K562 (cell line): Measurements from ENCODE around the gene GMDS. TPM values are rescaled to one million over a fixed set of nuclear protein-coding genes. Genes with fewer than 3 reads are reported as not detected.

Experiments used
- ATAC-seq: fragments of 200-7000 bp; cut with Tn5 transposase; 3 replicates; pipeline ENCODE4 v1.9.1; 2020; ENCODE audit warnings: moderate library complexity
- BruUV-seq: library from RNA; stranded (reverse); fragments of 400-500 nt; replicated peaks from 2 replicates; lab custom pipeline; 2021; lab: Mats Ljungman, UMichigan
- CTCF ChIA-PET: fragments of 300-600 bp; formaldehyde crosslinking; extraction: SDS; loops from one replicate; lab custom pipeline; 2021; ENCODE audit warnings: low intra/inter-chr PET ratio; lab: Yijun Ruan, JAX
- POLR2A ChIA-PET: fragments of 300-600, 350-650 bp; sonication (Branson Sonifier 250); formaldehyde crosslinking; extraction: SDS; loops from one replicate; lab custom pipeline; 2021; ENCODE audit warnings: antibody characterized with exemption, inconsistent platforms; lab: Yijun Ruan, JAX
- DNase-seq, 4 experiments: peaks; one replicate each; pipeline versions ENCODE4 v3.0.0 to v3.0.0-alpha.2; 2011 to 2018; ENCODE audit warnings: low spot score in 3 of 4, mixed read lengths in 3 of 4; ENCODE audit errors: extremely low read depth in 1 of 4
- FAIRE-seq: peaks from 2 replicates; lab custom pipeline; 2011; peaks lifted over from hg19 to GRCh38; lab: Jason Lieb, UNC
- H2AFZ ChIP-seq: 2 replicates; pipeline ENCODE4 v1.6.0; 2011; ENCODE audit warnings: low read depth, low read length, control low read depth, inconsistent platforms
- H3K27ac ChIP-seq: fragments of 200-600 bp; 3 replicates; pipeline ENCODE4 v1.8.0; 2011; ENCODE audit warnings: low read depth, mild to moderate bottlenecking, control low read depth, inconsistent platforms, low read length, moderate library complexity, mixed read lengths; ENCODE audit errors: extremely low read depth
- H3K27me3 ChIP-seq, 2 experiments: fragments of 300-600 bp in 1 of 2; 2 replicates in 1 of 2; 3 replicates in 1 of 2; pipeline versions ENCODE4 v1.6.0 to v1.8.0; 2011; ENCODE audit warnings: inconsistent platforms in 2 of 2, low read length in 2 of 2, mild to moderate bottlenecking in 1 of 2, mixed read lengths in 1 of 2, moderate library complexity in 1 of 2; ENCODE audit not compliant: control insufficient read depth in 2 of 2, insufficient read depth in 2 of 2
- H3K36me3 ChIP-seq: fragments of 300-600 bp; 3 replicates; pipeline ENCODE4 v1.8.0; 2011; ENCODE audit warnings: mild to moderate bottlenecking, low read length, inconsistent platforms; ENCODE audit not compliant: control insufficient read depth, insufficient read depth
- H3K4me1 ChIP-seq, 2 experiments: fragments of 200-600 bp in 1 of 2; replicated peaks in 1 of 2; 2 replicates in 1 of 2; 3 replicates in 1 of 2; pipeline versions ENCODE4 v1.5.1 to v1.8.0; 2011; ENCODE audit warnings: inconsistent platforms in 2 of 2, low read length in 2 of 2, mild to moderate bottlenecking in 1 of 2, mixed read lengths in 1 of 2, moderate library complexity in 1 of 2; ENCODE audit not compliant: control insufficient read depth in 2 of 2, insufficient read depth in 2 of 2
- H3K4me2 ChIP-seq: 2 replicates; pipeline ENCODE4 v1.6.1; 2011; ENCODE audit warnings: low read length, control low read depth, inconsistent platforms, mixed read lengths; ENCODE audit not compliant: insufficient read depth
- H3K4me3 ChIP-seq: fragments of 200-600 bp; sonication (generic), shearing (Covaris generic); 2 replicates; pipeline ENCODE4 v1.5.1; 2016; ENCODE audit warnings: control low read depth, inconsistent platforms
- H3K79me2 ChIP-seq: fragments of 200-600 bp; 3 replicates; pipeline ENCODE4 v1.8.0; 2011; ENCODE audit warnings: low read length, inconsistent platforms; ENCODE audit not compliant: control insufficient read depth, insufficient read depth
- H3K9ac ChIP-seq, 2 experiments: 2 replicates each; pipeline versions ENCODE4 v1.6.0 to v1.6.1; 2011; ENCODE audit warnings: low read depth in 2 of 2, low read length in 2 of 2, control low read depth in 1 of 2, inconsistent platforms in 1 of 2, mild to moderate bottlenecking in 1 of 2, mixed read lengths in 1 of 2; ENCODE audit not compliant: insufficient read depth in 1 of 2
- H3K9me1 ChIP-seq: one replicate; pipeline ENCODE4 v1.6.0; 2011; ENCODE audit warnings: inconsistent platforms, mild to moderate bottlenecking, low read length, moderate library complexity; ENCODE audit not compliant: control insufficient read depth, insufficient read depth
- H3K9me3 ChIP-seq: replicated peaks from 2 replicates; pipeline ENCODE4 v1.5.1; 2011; ENCODE audit warnings: low read depth, low read length, inconsistent platforms; ENCODE audit not compliant: control insufficient read depth, insufficient read depth
- H4K20me1 ChIP-seq: replicated peaks from 2 replicates; pipeline ENCODE4 v1.6.1; 2011; ENCODE audit warnings: low read length, inconsistent platforms, mixed read lengths; ENCODE audit not compliant: control insufficient read depth, insufficient read depth
- PCBP2 ChIP-seq: fragments of 200-400 bp; formaldehyde crosslinking; IDR thresholded peaks from 2 replicates; pipeline ENCODE4 v1.6.1; 2018; ENCODE audit warnings: low read length, low read depth, mild to moderate bottlenecking, moderate library complexity; ENCODE audit not compliant: poor library complexity, severe bottlenecking
- STAT5A ChIP-seq: IDR thresholded peaks from 2 replicates; pipeline ENCODE4 v1.6.1; 2012; ENCODE audit warnings: low read length, inconsistent platforms, borderline replicate concordance
- THAP7 ChIP-seq: fragments of 250-450 bp; sonication (Bioruptor Pico); IDR thresholded peaks from 2 replicates; pipeline ENCODE4 v1.5.0; 2021
- TSC22D4 ChIP-seq: fragments of 450-650 bp; IDR thresholded peaks from 2 replicates; pipeline ENCODE4 v1.6.1; 2016; ENCODE audit warnings: missing genetic modification characterization, missing biosample characterization, control low read depth
- ZBTB26 ChIP-seq: fragments of 450-650 bp; formaldehyde crosslinking; IDR thresholded peaks from 2 replicates; pipeline ENCODE4 v1.4.0; 2022; ENCODE audit warnings: missing genetic modification characterization
- ZBTB49 ChIP-seq: sonication (generic); formaldehyde crosslinking; IDR thresholded peaks from 2 replicates; pipeline ENCODE4 v1.8.0; 2022; ENCODE audit warnings: missing genetic modification reagents, mild to moderate bottlenecking, borderline replicate concordance
- ZBTB8A ChIP-seq: fragments of 450-650 bp; IDR thresholded peaks from 2 replicates; pipeline ENCODE4 v1.6.1; 2018; ENCODE audit warnings: mild to moderate bottlenecking, moderate library complexity; ENCODE audit not compliant: partially characterized antibody
- ZNF23 ChIP-seq: fragments of 250-450 bp; sonication (Bioruptor Pico); IDR thresholded peaks from 2 replicates; pipeline ENCODE4 v1.4.0; 2020; ENCODE audit warnings: mild to moderate bottlenecking
- ZNF395 ChIP-seq: fragments of 200-800 bp; sonication (Bioruptor generic); IDR thresholded peaks from 2 replicates; pipeline ENCODE4 v1.6.1; 2017; ENCODE audit warnings: missing genetic modification characterization, missing compliant biosample characterization
- ZNF668 ChIP-seq: fragments of 250-450 bp; sonication (Bioruptor Pico); IDR thresholded peaks from 2 replicates; pipeline ENCODE4 v1.8.0; 2022; ENCODE audit warnings: mild to moderate bottlenecking, inconsistent platforms
- WGBS: fragments of 100-300 bp; shearing (Covaris generic); methylation state at CpG from one replicate; pipeline ENCODE4 v1.1.6; 2016; ENCODE audit warnings: low coverage, mixed read lengths; ENCODE audit not compliant: insufficient coverage; ENCODE audit errors: missing lambda C conversion rate; 5-methylcytosine and 5-hydroxymethylcytosine counted together
- in situ Hi-C: fragments of 300-500 bp; cut with MboI; formaldehyde crosslinking; loops from 4 replicates; pipeline ENCODE4 v1.15.0; 2018; ENCODE audit warnings: inconsistent platforms, mixed read lengths
- intact Hi-C: fragments of 100-400 bp; cut with micrococcal nuclease; formaldehyde crosslinking; loops from 2 replicates; pipeline ENCODE4 v1.14.2; 2022
- polyA plus RNA-seq, 8 experiments: library from polyadenylated mRNA; depleted of rRNA in 4 of 8; stranded (reverse) in 5 of 8; unstranded in 3 of 8; fragments of >200 nt; fragmentation: Nextera tagmentation in 2 of 8; fragmentation: Illumina TruSeq in 1 of 8; extraction: Ambion mirVana in 2 of 8; extraction: Trizol in 1 of 8; gene quantifications; 2 replicates each; pipeline versions ENCODE4 v1.2.1 to v1.2.3, GENCODE V29; 2011 to 2014; ENCODE audit warnings: inconsistent platforms in 1 of 8, missing spikeins in 1 of 8
- total RNA-seq, 7 experiments: library from RNA; depleted of rRNA in 6 of 7; stranded (reverse); fragments of >200 nt in 6 of 7; fragmentation: Illumina TruSeq in 2 of 7; extraction: Trizol in 2 of 7; gene quantifications; 2 replicates each; pipeline versions ENCODE4 v1.2.1 to v1.2.3, GENCODE V29; 2011 to 2021; ENCODE audit warnings: low replicate concordance in 1 of 7

GMDS gene
- total and polyA plus RNA-seq, 9 of the 15 experiments (the other 6 are each of a cell fraction or from before 2014, with no cell fraction given), result 0.48 to 31.8 (median 13.4) TPM

- POLR2A ChIA-PET, result no interaction called here
- no peak overlapping the region for H3K4me2 ChIP-seq
- H3K9me3 ChIP-seq, result no peaks in the 10 kb centered on the region
- intact Hi-C loops, result no loop called here
- no peaks in the 10 kb centered on the region for H3K9me1 ChIP-seq
- no peak overlapping the region for H3K4me3 ChIP-seq
- H3K9ac ChIP-seq, result no peak overlapping the region
- H3K36me3 ChIP-seq, result no peaks in the 10 kb centered on the region
- H2AFZ ChIP-seq, result no peak overlapping the region
- no peaks in the 10 kb centered on the region for H3K79me2 ChIP-seq
- H4K20me1 ChIP-seq, result no peaks in the 10 kb centered on the region
- in situ Hi-C loops, result no loop called here
- CTCF ChIA-PET, result no interaction called here
- no peak for ATAC-seq
- no peaks in the 10 kb centered on the region for H3K4me1 ChIP-seq
- no peak overlapping the region for H3K27ac ChIP-seq
- TF ChIP-seq STAT5A, result no peak
- no peak for TF ChIP-seq ZBTB8A
- TF ChIP-seq, all 486 proteins: peak for 0
- no peaks in the 10 kb centered on the region for H3K27me3 ChIP-seq
- WGBS, result 44% methylated on average over 4 of the region's 4 CpGs
- no TSS peak for BruUV-seq
- FAIRE-seq (no peak), DNase-seq (no peak)
Measured at GRCh38 chr6:1933292-1933691, 312.1 kb downstream of the GMDS start.

GRCh38 chr6:1931817-1932216 lies 313.6 kb downstream of the GMDS start:
- Histone ChIP-seq H3K4me2 (no peak overlapping the region), H2AFZ (no peak overlapping the region), H3K27me3 (no peaks in the 10 kb centered on the region), H4K20me1 (no peaks in the 10 kb centered on the region), H3K9ac (no peak overlapping the region), H3K4me1 (no peaks in the 10 kb centered on the region), H3K9me1 (no peaks in the 10 kb centered on the region), H3K36me3 (no peaks in the 10 kb centered on the region), H3K4me3 (no peak overlapping the region), H3K9me3 (peaks cover 4% of the 10 kb centered on the region; the same call in 1 of the 2 replicates), H3K27ac (no peak overlapping the region), H3K79me2 (no peaks in the 10 kb centered on the region)
- FAIRE-seq (no peak), DNase-seq (no peak), ATAC-seq (no peak)
- no TSS peak for BruUV-seq
- POLR2A ChIA-PET, result no interaction called here
- intact Hi-C loops (no loop called here), in situ Hi-C loops (no loop called here)
- WGBS, result 56% methylated on average over 5 of the region's 5 CpGs
- CTCF ChIA-PET, result interaction anchor here (0.7 kb wide), 1 partner anchor 165 kb away, joined by 7 read pairs; no protein-coding TSS in a partner anchor
- TF ChIP-seq ZNF668 (CRISPR knock-in tag) (no peak), ZBTB26 (CRISPR knock-in tag) (no peak), TSC22D4 (tag) (no peak), ZNF23 (CRISPR knock-in tag) (no peak), ZBTB49 (CRISPR knock-in tag) (no peak), THAP7 (CRISPR knock-in tag) (no peak), PCBP2 (no peak), ZNF395 (no peak)
